HepG2 (cell line): ENCODE data around the gene OCLN. TPM values are rescaled to one million over a fixed set of nuclear protein-coding genes. Genes with fewer than 3 reads are reported as not detected.

Source experiments
- ADNP ChIP-seq: sonication (generic); formaldehyde crosslinking; IDR thresholded peaks from 2 replicates; pipeline ENCODE4 v1.4.0; 2020; ENCODE audit warnings: missing genetic modification reagents
- ATAD3A ChIP-seq: sonication (generic); formaldehyde crosslinking; IDR thresholded peaks from 2 replicates; pipeline ENCODE4 v1.4.0; 2020; ENCODE audit warnings: missing genetic modification reagents
- ATF1 ChIP-seq: IDR thresholded peaks from 2 replicates; pipeline ENCODE4 v1.6.1; 2016; ENCODE audit warnings: mild to moderate bottlenecking, control low read depth
- CC2D1A ChIP-seq: sonication (generic); formaldehyde crosslinking; IDR thresholded peaks from 2 replicates; pipeline ENCODE4 v1.8.1; 2023; ENCODE audit warnings: mild to moderate bottlenecking, missing genetic modification reagents
- CENPT ChIP-seq: sonication (generic); formaldehyde crosslinking; IDR thresholded peaks from 2 replicates; pipeline ENCODE4 v1.8.0; 2022; ENCODE audit warnings: low read depth, mild to moderate bottlenecking, moderate library complexity, missing genetic modification reagents
- HNRNPL ChIP-seq: fragments of 200-400 bp; formaldehyde crosslinking; IDR thresholded peaks from 2 replicates; pipeline ENCODE4 v1.6.1; 2017; ENCODE audit warnings: mild to moderate bottlenecking, low read depth, low read length
- HOXA3 ChIP-seq: sonication (generic); formaldehyde crosslinking; IDR thresholded peaks from 2 replicates; pipeline ENCODE4 v1.5.0; 2020; ENCODE audit warnings: missing genetic modification reagents
- KDM4B ChIP-seq: sonication (generic); formaldehyde crosslinking; IDR thresholded peaks from 2 replicates; pipeline ENCODE4 v1.4.0; 2020; ENCODE audit warnings: missing genetic modification reagents
- KMT2A ChIP-seq: sonication (generic); formaldehyde crosslinking; IDR thresholded peaks from 2 replicates; pipeline ENCODE4 v1.4.0; 2020; ENCODE audit warnings: missing genetic modification reagents
- MTA1 ChIP-seq: sonication (generic); formaldehyde crosslinking; IDR thresholded peaks from 2 replicates; pipeline ENCODE4 v1.4.0; 2020; ENCODE audit warnings: missing genetic modification reagents, mild to moderate bottlenecking, borderline replicate concordance
- RBFOX2 ChIP-seq: fragments of 200-400 bp; formaldehyde crosslinking; IDR thresholded peaks from 2 replicates; pipeline ENCODE4 v1.6.1; 2017; ENCODE audit warnings: low read depth, mild to moderate bottlenecking, low read length
- REXO4 ChIP-seq: sonication (generic); formaldehyde crosslinking; IDR thresholded peaks from 2 replicates; pipeline ENCODE4 v1.8.0; 2022; ENCODE audit warnings: missing genetic modification reagents, mild to moderate bottlenecking, borderline replicate concordance
- SIN3A ChIP-seq: IDR thresholded peaks from 2 replicates; pipeline ENCODE4 v1.6.1; 2011; ENCODE audit warnings: low read depth, mild to moderate bottlenecking, control low read depth, low read length, borderline replicate concordance
- SMAD3 ChIP-seq: sonication (generic); formaldehyde crosslinking; IDR thresholded peaks from 2 replicates; pipeline ENCODE4 v1.4.0; 2020; ENCODE audit warnings: missing genetic modification reagents
- TBX3 ChIP-seq: fragments of 450-650 bp; IDR thresholded peaks from 2 replicates; pipeline ENCODE4 v1.6.1; 2017; ENCODE audit warnings: antibody characterized with exemption, mild to moderate bottlenecking, inconsistent platforms, borderline replicate concordance
- ZNF124 ChIP-seq: sonication (generic); formaldehyde crosslinking; IDR thresholded peaks from 2 replicates; pipeline ENCODE4 v1.4.0; 2020; ENCODE audit warnings: missing genetic modification reagents
- ZNF20 ChIP-seq: sonication (generic); formaldehyde crosslinking; IDR thresholded peaks from 2 replicates; pipeline ENCODE4 v1.4.0; 2020; ENCODE audit warnings: mild to moderate bottlenecking, moderate library complexity, missing genetic modification reagents
- ZNF318 ChIP-seq: sonication (generic); formaldehyde crosslinking; IDR thresholded peaks from 2 replicates; pipeline ENCODE4 v1.4.0; 2020; ENCODE audit warnings: mild to moderate bottlenecking, missing genetic modification reagents
- ZNF781 ChIP-seq: sonication (generic); formaldehyde crosslinking; IDR thresholded peaks from 2 replicates; pipeline ENCODE4 v1.5.1; 2020; ENCODE audit warnings: borderline replicate concordance, mild to moderate bottlenecking, missing genetic modification reagents; ENCODE audit errors: not compliant biosample characterization
- polyA plus RNA-seq, 8 experiments: library from polyadenylated mRNA; depleted of rRNA in 3 of 8; stranded (reverse) in 7 of 8; unstranded in 1 of 8; fragments of >200 nt; fragmentation: Illumina TruSeq in 4 of 8; extraction: Trizol in 4 of 8; gene quantifications; 2 replicates each; pipeline versions ENCODE4 v1.2.1 to v1.2.3, GENCODE V29; 2011 to 2016; ENCODE audit warnings: low read depth in 4 of 8, missing spikeins in 1 of 8, mixed read lengths in 1 of 8; ENCODE audit not compliant: insufficient read depth in 1 of 8
- total RNA-seq, 5 experiments: library from RNA; depleted of rRNA; stranded (reverse); fragments of >200 nt; fragmentation: Illumina TruSeq; extraction: Trizol; gene quantifications; 2 replicates each; pipeline ENCODE4 v1.2.3, GENCODE V29; 2016; ENCODE audit warnings: low read depth in 1 of 5
- TF ChIP-seq, protein P1 (sequence below): IDR thresholded peaks from 2 replicates; pipeline ENCODE4 v1.6.1; 2016; ENCODE audit warnings: low read depth, borderline replicate concordance
- TF ChIP-seq, protein P2 (sequence below), 2 experiments: sonication (generic) in 1 of 2; formaldehyde crosslinking in 1 of 2; IDR thresholded peaks; 2 replicates each; pipeline versions ENCODE4 v1.4.0 to v1.6.1; 2018 to 2020; ENCODE audit warnings: missing genetic modification reagents in 2 of 2, borderline replicate concordance in 1 of 2, low read depth in 1 of 2, mild to moderate bottlenecking in 1 of 2, missing biosample characterization in 1 of 2

Gene OCLN
- total and polyA plus RNA-seq, 2 of the 13 experiments (the other 11 are each of a cell fraction or from before 2014, with no cell fraction given): 24.1 to 34.8 TPM

GRCh38 chr5:69492391-69492922 lies at the start of gene OCLN (continued):
- TF ChIP-seq, protein P1, sequence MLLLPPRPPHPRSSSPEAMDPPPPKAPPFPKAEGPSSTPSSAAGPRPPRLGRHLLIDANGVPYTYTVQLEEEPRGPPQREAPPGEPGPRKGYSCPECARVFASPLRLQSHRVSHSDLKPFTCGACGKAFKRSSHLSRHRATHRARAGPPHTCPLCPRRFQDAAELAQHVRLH: 0 out of 2 replicates have a peak, but pooled peaks have one; percentile 81
- peak; percentile 45; the same call in 1 of the 2 replicates for TF ChIP-seq TBX3
- peak; percentile 72; the same call in 1 of the 2 replicates for TF ChIP-seq MTA1 (CRISPR knock-in tag)
- no peak for TF ChIP-seq SMAD3 (CRISPR knock-in tag)
- no peak; the same call in 1 of the 2 replicates for TF ChIP-seq ZNF124 (CRISPR knock-in tag)
- peak; percentile 32; the same call in 1 of the 2 replicates for TF ChIP-seq SIN3A
- TF ChIP-seq ATF1: no peak
- TF ChIP-seq ZNF318 (CRISPR knock-in tag): no peak
- TF ChIP-seq REXO4 (CRISPR knock-in tag): no peak
- TF ChIP-seq, protein P2, sequence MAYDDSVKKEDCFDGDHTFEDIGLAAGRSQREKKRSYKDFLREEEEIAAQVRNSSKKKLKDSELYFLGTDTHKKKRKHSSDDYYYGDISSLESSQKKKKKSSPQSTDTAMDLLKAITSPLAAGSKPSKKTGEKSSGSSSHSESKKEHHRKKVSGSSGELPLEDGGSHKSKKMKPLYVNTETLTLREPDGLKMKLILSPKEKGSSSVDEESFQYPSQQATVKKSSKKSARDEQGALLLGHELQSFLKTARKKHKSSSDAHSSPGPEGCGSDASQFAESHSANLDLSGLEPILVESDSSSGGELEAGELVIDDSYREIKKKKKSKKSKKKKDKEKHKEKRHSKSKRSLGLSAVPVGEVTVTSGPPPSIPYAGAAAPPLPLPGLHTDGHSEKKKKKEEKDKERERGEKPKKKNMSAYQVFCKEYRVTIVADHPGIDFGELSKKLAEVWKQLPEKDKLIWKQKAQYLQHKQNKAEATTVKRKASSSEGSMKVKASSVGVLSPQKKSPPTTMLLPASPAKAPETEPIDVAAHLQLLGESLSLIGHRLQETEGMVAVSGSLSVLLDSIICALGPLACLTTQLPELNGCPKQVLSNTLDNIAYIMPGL (CRISPR knock-in tag; IDR thresholded peaks at IDR 0.05; ENCODE audit: borderline replicate concordance in 1 of 2, low read depth in 1 of 2): peak; percentile 87 to 96
- TF ChIP-seq RBFOX2: peak; percentile 91
- no peak for TF ChIP-seq ADNP
- TF ChIP-seq ZNF781 (CRISPR knock-in tag): no peak
- no peak for TF ChIP-seq KDM4B (CRISPR knock-in tag)
- no peak for TF ChIP-seq CC2D1A (CRISPR knock-in tag)
- no peak; the same call in 1 of the 2 replicates for TF ChIP-seq KMT2A (CRISPR knock-in tag)
- no peak for TF ChIP-seq ATAD3A (CRISPR knock-in tag)
- TF ChIP-seq CENPT (CRISPR knock-in tag): no peak
- 0 out of 2 replicates have a peak, but pooled peaks have one; percentile 56 for TF ChIP-seq ZNF20 (CRISPR knock-in tag)
- TF ChIP-seq HNRNPL: peak; percentile 48; the same call in 1 of the 2 replicates
- no peak for TF ChIP-seq HOXA3 (CRISPR knock-in tag)
